Epidermal melanocyte (primary cell): Measurements from ENCODE around the gene RAI1.

Experiments used
- DNase-seq: peaks from one replicate; pipeline ENCODE4 v3.0.0; 2011; ENCODE audit warnings: low spot score; ENCODE audit not compliant: insufficient read length

The RAI1 gene

DNA sequence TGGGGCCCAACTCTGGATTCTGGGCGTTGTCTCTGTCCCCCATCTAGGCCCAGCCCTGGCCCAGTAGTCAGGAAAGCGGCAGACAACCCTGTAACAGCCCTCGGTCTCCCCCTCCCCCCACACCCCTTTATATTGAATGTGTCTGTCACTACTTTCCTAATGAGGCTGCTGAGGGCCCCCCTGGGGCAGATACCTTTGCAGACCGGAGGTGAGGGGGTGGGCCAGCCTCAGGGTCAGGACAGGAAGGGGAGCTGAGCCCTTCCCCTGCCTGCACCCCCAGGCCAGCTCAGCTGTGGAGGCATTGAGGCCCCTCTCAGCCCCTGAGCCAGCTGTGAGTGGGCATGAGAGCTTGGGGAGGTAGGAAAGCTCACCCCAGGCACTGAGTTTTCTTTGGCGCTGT lies 17.1 kb downstream of the RAI1 start:
- DNase-seq: no peak

GRCh38 chr17:17698869-17699351 lies 17.7 kb downstream of the RAI1 start:
- peak; percentile 100 for DNase-seq

DNA sequence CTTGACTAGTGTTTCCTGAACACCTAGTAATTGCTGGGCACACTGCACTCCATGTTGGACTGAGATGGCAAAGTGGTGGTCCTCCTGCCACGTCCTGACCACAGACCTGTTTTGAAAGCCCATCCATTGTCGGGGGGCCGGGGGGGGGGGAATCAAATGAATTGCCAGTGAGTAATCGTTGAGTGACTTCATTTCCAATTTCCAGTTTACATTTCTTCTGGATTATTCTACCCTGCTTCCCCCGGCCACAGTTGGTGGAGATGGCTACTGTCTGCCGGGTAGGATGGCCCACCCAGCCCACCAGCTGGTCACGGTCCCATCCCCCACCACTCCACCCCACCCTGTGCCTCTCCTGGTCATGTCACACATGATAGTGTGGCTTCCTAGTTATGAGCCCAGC lies 18.2 kb downstream of the RAI1 start:
- DNase-seq: no peak

DNA sequence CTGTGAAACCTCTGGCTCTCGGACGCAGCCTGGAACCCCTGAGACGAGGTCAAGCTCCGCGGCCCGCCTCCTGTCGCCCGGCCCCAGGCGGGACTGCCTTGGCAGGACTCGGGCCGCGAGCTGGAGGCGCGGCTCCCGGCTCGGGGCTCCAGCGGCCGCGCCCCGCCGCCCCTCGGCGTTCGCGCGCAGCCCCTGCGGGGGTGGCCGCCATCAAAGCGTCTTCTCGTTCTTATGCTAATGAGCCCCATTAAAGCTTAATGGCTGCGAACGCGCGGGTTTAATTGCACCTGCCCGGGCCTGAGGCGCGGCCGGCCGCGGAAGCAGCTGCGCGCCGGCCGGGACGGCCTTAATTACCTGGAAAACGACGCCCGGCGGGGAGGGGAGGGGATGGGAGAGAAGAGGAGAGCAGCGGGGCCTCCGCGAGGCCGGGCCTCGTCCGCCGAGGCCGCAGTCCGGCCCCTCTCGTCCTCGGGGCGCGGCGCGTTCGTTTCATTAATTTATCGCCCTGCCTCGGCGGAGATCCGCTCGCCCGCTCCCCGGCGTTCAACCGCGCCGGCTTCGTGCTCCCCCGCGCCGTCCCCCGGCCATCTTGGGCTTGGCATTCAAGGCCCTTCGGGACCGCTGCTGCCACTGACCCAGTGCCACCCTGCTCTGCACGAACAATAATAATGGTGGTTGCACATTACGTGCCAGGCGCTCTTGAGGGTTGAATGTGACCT lies 19.2 kb downstream of the RAI1 start:
- DNase-seq: no peak

GRCh38 chr17:17701112-17701511 lies 19.9 kb downstream of the RAI1 start:
- DNase-seq: no peak

- DNase-seq: no peak
Measured at GRCh38 chr17:17701658-17702057, 20.4 kb downstream of the RAI1 start.

GRCh38 chr17:17702449-17703139 lies 21.3 kb downstream of the RAI1 start:
- DNase-seq: no peak

DNA sequence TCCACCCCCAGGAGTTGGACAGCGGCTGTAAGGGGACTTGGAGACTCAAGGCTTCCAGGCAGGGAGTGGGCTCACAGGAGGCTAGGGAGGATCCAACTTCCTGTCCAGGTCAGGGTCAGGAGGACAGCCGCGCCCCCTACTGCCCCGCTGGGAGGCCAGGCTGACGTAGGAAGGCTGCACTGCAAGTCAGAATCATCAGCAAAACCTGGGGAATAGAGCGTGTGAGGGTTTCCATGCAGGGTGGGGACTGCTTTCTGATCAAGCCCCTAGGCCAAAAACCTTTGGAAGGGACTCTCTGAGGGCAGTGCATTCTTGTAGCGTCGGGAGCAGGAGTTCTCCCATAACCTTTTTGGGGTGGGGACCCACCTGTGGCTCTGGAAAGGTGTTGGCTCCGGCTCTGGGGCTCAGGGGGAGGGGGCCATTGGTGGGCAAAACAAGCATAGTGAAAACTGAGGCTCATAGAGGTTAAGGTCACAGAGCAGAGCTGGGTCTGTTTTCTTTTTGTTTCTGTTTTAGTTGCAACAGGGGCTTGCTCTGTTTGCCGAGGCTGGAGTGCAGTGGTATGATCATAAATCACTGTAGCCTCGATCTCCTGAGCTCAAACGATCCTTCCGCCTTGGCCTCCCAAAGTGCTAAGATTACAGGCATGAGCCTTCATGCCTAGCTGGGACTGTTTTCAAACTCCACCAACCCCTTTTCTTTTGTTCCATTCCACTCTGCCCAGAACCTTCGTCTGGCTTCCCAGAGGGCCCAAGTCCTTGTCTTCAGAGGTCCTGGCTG lies 22.1 kb downstream of the RAI1 start:
- no peak for DNase-seq

DNA sequence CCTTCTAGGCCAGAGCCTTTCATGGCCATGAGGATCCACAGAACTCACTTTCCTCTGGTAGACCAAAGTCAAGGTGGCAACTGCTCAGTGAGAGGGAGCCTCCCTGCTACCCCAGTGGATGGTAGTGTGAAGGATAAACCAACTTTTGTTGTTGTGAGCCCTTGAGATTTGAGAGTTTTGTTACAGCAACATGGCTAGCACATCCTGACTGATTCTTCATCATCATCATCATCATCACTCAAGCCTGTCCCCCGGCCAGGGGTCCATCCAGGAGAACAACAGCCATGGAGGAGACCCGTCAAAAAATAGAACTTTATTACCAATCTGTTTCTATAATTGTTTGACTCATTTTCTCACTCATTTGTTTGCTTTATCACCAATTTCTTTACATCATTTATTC lies 23.7 kb downstream of the RAI1 start:
- no peak for DNase-seq

DNA sequence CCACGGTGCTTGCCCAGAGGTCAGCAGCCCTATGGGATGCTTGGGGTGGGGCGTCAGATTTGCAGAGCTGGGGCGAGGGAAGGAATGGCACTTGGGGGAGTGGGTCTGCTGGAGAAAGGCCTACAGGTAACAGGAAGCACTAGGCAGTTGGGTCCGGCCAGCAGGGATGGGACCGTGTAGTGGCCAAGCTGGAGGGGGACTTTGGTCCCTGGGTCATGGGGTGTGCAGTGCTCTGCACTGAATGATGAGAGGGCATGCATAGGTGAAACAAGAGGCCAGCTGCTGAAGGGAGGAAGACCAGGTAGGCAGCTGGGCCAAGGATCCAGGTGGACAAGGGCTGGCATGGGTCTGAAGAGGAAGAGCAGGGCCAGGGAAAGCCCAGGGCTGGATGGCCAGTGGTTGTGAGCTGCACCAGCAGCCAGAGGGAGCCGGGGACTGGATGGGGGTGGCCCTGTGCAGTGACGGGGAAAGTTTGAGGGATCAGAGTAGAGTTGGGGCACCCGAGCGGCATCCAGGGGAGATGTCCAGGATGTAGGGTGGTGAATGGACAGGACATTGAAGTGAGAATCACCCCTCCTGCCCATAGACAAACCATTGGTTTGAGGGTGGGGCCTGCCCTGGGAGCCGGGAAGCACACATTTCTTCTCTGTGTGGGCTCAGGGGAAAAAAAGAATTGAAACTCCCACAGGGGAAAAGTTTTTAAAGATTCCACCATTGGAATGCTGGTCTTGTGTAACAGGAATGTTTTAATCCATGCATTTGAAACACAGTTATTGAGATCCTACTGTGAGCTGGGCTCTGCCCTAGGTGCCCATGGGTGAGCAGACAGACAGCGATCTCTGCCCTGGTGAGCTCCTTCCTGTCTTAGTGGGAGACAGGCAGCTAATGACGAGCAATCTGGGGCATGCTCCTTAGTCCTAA lies 25.1 kb downstream of the RAI1 start:
- no peak for DNase-seq

DNA sequence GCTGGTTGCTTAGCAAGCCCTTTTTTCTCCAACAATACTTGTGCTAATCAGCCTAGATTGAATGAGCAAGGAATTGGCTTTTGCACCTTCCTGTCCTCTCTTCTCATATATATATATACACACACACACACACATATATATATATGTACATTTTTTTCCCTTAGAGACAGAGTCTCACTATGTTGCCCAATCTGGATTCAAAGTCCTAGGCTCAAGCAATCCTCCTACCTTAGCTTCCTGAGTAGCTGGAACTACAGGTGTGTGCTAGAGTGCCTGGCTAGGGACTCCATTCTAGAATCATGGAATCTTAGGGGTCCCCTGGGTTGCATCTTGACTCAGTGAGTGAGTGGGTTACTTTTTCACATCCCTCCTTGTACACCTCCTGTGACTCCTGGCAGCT lies 27.0 kb downstream of the RAI1 start:
- no peak for DNase-seq

DNA sequence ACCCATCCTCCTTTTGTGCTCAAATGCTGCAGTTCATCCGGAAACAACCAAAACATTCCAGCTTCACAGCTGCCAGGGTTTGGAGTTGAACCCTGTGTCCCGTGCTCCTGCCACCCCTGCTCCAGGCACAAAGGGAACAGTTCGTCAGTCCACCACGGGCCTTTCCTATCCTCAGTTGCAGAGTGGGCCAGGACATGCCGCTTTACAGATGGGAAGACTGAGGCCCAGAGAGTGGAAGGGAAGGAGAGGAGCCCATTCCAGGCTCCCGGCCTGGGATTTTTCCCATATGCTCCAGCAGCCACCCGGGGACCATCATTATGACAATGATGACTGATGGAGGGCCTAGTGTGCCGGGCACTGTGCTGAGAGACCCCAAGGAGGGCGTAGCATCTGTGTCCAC lies 27.6 kb downstream of the RAI1 start:
- DNase-seq: no peak

DNA sequence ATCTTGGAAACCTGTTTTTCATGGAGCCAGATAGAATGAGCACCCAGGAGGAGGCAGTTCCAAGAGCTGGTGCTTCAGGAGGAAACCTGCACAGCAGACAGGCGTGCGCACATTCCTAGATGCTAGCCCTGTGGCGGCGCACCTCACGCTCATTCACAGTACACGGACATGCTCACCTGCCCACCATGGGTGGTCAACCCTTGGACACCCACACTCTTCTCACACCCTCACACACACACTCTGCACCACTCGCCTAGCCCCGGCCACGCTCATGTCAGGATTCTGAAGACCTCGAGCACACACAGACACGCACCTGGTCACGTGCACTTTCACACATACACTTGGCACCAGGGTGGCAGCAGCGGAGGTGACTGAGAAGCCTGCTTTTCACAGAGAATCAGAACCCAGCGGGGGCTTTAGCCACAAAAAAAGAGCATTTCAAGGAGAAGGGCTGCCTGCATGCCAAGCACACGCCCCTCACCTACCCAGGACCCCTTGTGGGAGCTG lies 28.6 kb downstream of the RAI1 start:
- no peak for DNase-seq

GRCh38 chr17:17710355-17710727 lies 29.1 kb downstream of the RAI1 start:
- no peak for DNase-seq

GRCh38 chr17:17710728-17711541 lies 29.7 kb downstream of the RAI1 start:
- peak; percentile 69 for DNase-seq

GRCh38 chr17:17711641-17712162 lies 30.4 kb downstream of the RAI1 start:
- no peak for DNase-seq

DNA sequence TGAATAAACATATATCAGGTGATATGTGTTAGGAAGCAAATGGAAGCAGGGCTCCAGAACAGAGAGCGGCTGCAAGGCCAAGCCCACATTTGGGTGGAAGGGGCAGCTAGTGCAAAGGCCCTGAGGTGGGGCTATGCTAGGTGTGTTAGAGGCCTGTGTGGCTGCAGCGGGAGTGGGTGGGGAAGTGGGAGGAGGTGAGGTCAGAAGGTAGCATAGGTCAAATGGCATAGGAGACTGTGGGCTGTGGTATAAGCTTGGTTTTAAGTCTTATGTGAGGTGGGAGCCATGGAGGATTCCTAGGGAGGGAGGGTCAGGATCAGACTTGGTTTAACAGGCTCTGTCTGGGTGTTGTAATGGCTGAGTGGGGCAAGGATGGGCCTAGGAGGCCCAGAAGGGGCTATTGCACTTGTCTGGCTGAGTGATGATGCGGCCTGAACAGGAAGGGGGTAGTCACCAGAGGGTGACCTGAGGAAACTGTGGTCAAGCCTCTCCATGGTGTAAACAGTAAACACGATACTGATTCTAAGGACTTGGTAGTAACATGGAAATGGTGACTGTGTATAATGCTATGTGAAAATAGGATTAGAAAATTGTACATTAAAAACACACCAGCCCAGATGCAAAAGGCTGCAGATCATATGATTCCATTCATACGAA lies 31.1 kb downstream of the RAI1 start:
- DNase-seq: no peak

DNA sequence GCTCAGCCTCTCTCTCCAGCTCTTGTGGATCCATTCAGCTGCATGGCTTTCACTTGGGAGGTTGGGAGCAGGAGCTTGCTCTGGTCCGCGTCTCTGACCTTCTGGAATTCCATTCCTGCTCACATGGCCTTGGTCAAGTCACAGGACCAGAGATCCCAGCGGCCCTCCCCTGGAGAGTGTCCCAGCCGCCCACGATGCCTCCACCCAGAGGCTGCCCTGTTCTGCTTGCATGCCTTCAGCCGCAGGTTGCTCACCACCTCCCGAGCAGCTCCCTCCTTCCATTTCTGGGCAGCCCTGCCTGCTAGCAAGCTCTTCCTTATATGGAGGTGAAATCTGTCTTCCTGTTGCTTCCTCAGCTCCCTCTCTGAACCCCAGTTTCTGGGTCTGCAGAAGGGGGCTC lies 32.6 kb downstream of the RAI1 start:
- DNase-seq: no peak

DNA sequence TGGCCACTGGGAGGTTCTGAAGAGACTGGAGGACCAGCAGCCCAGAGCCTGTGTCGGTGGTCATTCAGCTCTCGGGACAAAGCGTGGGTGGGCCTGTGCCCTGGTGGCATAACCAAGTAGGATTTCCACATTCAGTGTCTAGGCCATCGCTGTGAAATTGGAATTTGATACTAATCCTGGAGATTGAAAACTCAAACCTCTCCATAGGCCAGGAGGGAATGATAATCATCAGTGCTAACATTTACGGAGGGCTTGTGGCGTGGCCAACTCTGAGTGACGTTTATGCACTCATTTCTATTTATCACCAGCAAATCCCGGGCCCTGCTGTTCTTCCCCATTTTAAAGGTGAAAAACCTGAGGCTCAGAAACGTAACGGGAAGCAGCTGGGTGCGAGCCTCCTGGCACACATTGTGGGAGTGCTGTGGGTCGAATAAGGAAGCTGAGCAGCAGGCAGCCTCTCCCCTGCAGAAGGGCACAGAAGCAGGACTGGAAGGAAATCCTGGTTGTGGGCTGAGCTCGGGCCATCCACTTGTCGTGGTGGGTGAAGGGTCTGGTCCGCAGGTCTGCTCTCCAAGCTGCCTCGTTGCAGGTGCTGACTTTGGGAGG lies 33.1 kb downstream of the RAI1 start:
- DNase-seq: no peak
